OCI-LY7 (cell line): ENCODE results near the gene NEUROD2. TPM values are rescaled to one million over a fixed set of nuclear protein-coding genes. Genes with fewer than 3 reads are reported as not detected.
A peak's percentile ranks its signal among the peaks of the same experiment; 100 is the strongest.

Experiments used
- BruUV-seq: library from RNA; stranded (reverse); fragments of 400-500 nt; replicated peaks from 2 replicates; lab custom pipeline; 2021; lab: Mats Ljungman, UMichigan
- CTCF ChIA-PET: fragments of 300-600 bp; sonication (Branson Sonifier 250); formaldehyde crosslinking; loops from one replicate; lab custom pipeline; 2022; ENCODE audit warnings: antibody characterized with exemption; ENCODE audit not compliant: unreplicated experiment; lab: Charles Lee
- POLR2A ChIA-PET: fragments of 300-600 bp; sonication (Branson Sonifier 250); formaldehyde crosslinking; loops from one replicate; lab custom pipeline; 2022; ENCODE audit warnings: antibody characterized with exemption; lab: Charles Lee
- DNase-seq: peaks from one replicate; pipeline ENCODE4 v3.0.0-alpha.2; 2015; ENCODE audit warnings: low spot score
- H2AFZ ChIP-seq: fragments of 200-600 bp; sonication (generic), shearing (Covaris generic); 2 replicates; pipeline ENCODE4 v1.6.1; 2014; ENCODE audit warnings: mild to moderate bottlenecking, antibody characterized with exemption, low read length, moderate library complexity
- H3K27ac ChIP-seq: fragments of 200-600 bp; sonication (generic); 2 replicates; pipeline ENCODE4 v1.5.1; 2014; ENCODE audit warnings: mixed run types, low read depth, mild to moderate bottlenecking, moderate library complexity, low read length, inconsistent platforms; ENCODE audit not compliant: poor library complexity, severe bottlenecking
- H3K36me3 ChIP-seq: fragments of 200-600 bp; sonication (generic); 2 replicates; pipeline ENCODE4 v1.6.1; 2014; ENCODE audit warnings: mild to moderate bottlenecking, antibody characterized with exemption, low read length, moderate library complexity, mixed read lengths; ENCODE audit not compliant: insufficient read depth
- H3K4me1 ChIP-seq: fragments of 200-600 bp; sonication (generic); 2 replicates; pipeline ENCODE4 v1.5.1; 2014; ENCODE audit warnings: mild to moderate bottlenecking, low read length; ENCODE audit not compliant: insufficient read depth, poor library complexity, severe bottlenecking
- H3K4me2 ChIP-seq: fragments of 200-600 bp; sonication (generic); 2 replicates; pipeline ENCODE4 v1.6.1; 2014; ENCODE audit warnings: mild to moderate bottlenecking, low read length
- H3K4me3 ChIP-seq: fragments of 200-600 bp; sonication (generic); 2 replicates; pipeline ENCODE4 v1.5.1; 2014; ENCODE audit warnings: mild to moderate bottlenecking, low read depth, low read length; ENCODE audit not compliant: poor library complexity, severe bottlenecking
- H3K79me2 ChIP-seq: fragments of 200-600 bp; sonication (generic); 2 replicates; pipeline ENCODE4 v1.6.1; 2016; ENCODE audit warnings: low read depth, mild to moderate bottlenecking, low read length, moderate library complexity, mixed read lengths; ENCODE audit not compliant: insufficient read depth
- H3K9me2 ChIP-seq: fragments of 200-600 bp; sonication (generic); 2 replicates; pipeline ENCODE4 v1.6.1; 2016; ENCODE audit warnings: mild to moderate bottlenecking, low read length, mixed read lengths; ENCODE audit not compliant: insufficient read depth
- H3K9me3 ChIP-seq: fragments of 200-600 bp; sonication (generic); 2 replicates; pipeline ENCODE4 v1.6.1; 2014; ENCODE audit warnings: mild to moderate bottlenecking, mixed run types, low read length, mixed read lengths
- H4K20me1 ChIP-seq: fragments of 200-600 bp; sonication (generic); 2 replicates; pipeline ENCODE4 v1.6.1; 2014; ENCODE audit warnings: mild to moderate bottlenecking, antibody characterized with exemption, low read length, moderate library complexity, mixed read lengths; ENCODE audit not compliant: insufficient read depth
- CTCF ChIP-seq: fragments of 200-600 bp; sonication (generic); conservative IDR thresholded peaks from 2 replicates; pipeline ENCODE4 v1.5.1; 2014; ENCODE audit warnings: mild to moderate bottlenecking, antibody characterized with exemption, low read length, moderate library complexity, mixed read lengths
- EZH2phosphoT487 ChIP-seq: fragments of 200-600 bp; sonication (generic); IDR thresholded peaks from 2 replicates; pipeline ENCODE4 v1.6.1; 2018; ENCODE audit warnings: low read depth, borderline replicate concordance, mild to moderate bottlenecking, mixed run types, antibody characterized with exemption, low read length, moderate library complexity, mixed read lengths
- intact Hi-C: fragments of 100-400 bp; cut with micrococcal nuclease; formaldehyde crosslinking; loops from one replicate; pipeline ENCODE4 v1.10.0; 2022; ENCODE audit not compliant: unreplicated experiment
- total RNA-seq, 2 experiments: library from RNA; depleted of rRNA in 1 of 2; stranded (reverse); fragments of >200 nt in 1 of 2; shearing (Covaris generic) in 1 of 2; gene quantifications; 2 replicates each; pipeline ENCODE4 v1.2.3, GENCODE V29; 2014 to 2022

The NEUROD2 gene
- total RNA-seq, 2 experiments from 2014 or later, result not detected

- POLR2A ChIA-PET, result no interaction called here
- intact Hi-C loops, result no loop called here
- no peak for DNase-seq
- no peak for TF ChIP-seq EZH2phosphoT487
- TF ChIP-seq CTCF, result no peak
- no peak overlapping the region for H3K4me3 ChIP-seq
- peaks cover 26% of the 10 kb centered on the region for H3K4me1 ChIP-seq
- no peaks in the 10 kb centered on the region for H3K36me3 ChIP-seq
- no peak overlapping the region for H2AFZ ChIP-seq
- BruUV-seq, result no TSS peak
- no peaks in the 10 kb centered on the region for H3K9me3 ChIP-seq
- H4K20me1 ChIP-seq, result peaks cover 8% of the 10 kb centered on the region; the same call in 1 of the 2 replicates
- CTCF ChIA-PET, result interaction anchor here (1.1 kb wide), 1 partner anchor 10 kb away, joined by 3 read pairs; no protein-coding TSS in a partner anchor
- H3K9me2 ChIP-seq, result no peaks in the 10 kb centered on the region
- H3K79me2 ChIP-seq, result peaks cover 20% of the 10 kb centered on the region
- H3K4me2 ChIP-seq, result peak overlapping the region; percentile 20; the same call in 1 of the 2 replicates
- H3K27ac ChIP-seq, result no peak overlapping the region
These were observed 32.9 kb upstream of the NEUROD2 start for GRCh38 chr17:39640591-39641031.

- no TSS peak for BruUV-seq
- ChIA-PET POLR2A (interaction anchor here (0.6 kb wide), 1 partner anchor 292 kb away, joined by 3 read pairs; no protein-coding TSS in a partner anchor), CTCF (interaction anchor here (1.1 kb wide), 1 partner anchor 9 kb away, joined by 3 read pairs; no protein-coding TSS in a partner anchor)
- TF ChIP-seq EZH2phosphoT487 (no peak), CTCF (no peak)
- Histone ChIP-seq H3K79me2 (peaks cover 20% of the 10 kb centered on the region), H3K27ac (no peak overlapping the region), H3K4me3 (no peak overlapping the region), H4K20me1 (peaks cover 8% of the 10 kb centered on the region; the same call in 1 of the 2 replicates), H3K4me1 (peaks cover 31% of the 10 kb centered on the region), H3K9me2 (no peaks in the 10 kb centered on the region), H3K36me3 (no peaks in the 10 kb centered on the region), H3K4me2 (no peak overlapping the region), H3K9me3 (no peaks in the 10 kb centered on the region), H2AFZ (no peak overlapping the region)
- intact Hi-C loops, result no loop called here
- DNase-seq, result no peak
These were observed 32.1 kb upstream of the NEUROD2 start for GRCh38 chr17:39639566-39640458.
